Ascending aorta (tissue), 2 donors: ENCODE measurements around the gene DOCK2. TPM values are rescaled to one million over a fixed set of nuclear protein-coding genes. Genes with fewer than 3 reads are reported as not detected.

Experiments used
- DNase-seq, 2 donors: peaks; one replicate each; pipeline ENCODE4 v3.0.0-alpha.2; 2019; ENCODE audit warnings: low spot score in 2 of 2
- H3K27ac ChIP-seq, 2 donors: fragments of 200-600 bp; sonication (generic); one replicate each; pipeline ENCODE4 v1.5.1; 2016 to 2017; ENCODE audit warnings: mild to moderate bottlenecking in 1 of 2
- H3K27me3 ChIP-seq: fragments of 200-600 bp; sonication (generic); one replicate; pipeline ENCODE4 v1.5.1; 2017
- H3K36me3 ChIP-seq, 2 donors: fragments of 200-600 bp; sonication (generic); one replicate each; pipeline ENCODE4 v1.5.1; 2016
- H3K4me1 ChIP-seq, 2 donors: fragments of 200-600 bp; sonication (generic); one replicate each; pipeline ENCODE4 v1.5.1; 2016 to 2017; ENCODE audit warnings: mild to moderate bottlenecking in 1 of 2
- H3K4me3 ChIP-seq, 2 donors: fragments of 200-600 bp; sonication (generic); one replicate each; pipeline ENCODE4 v1.5.1; 2016 to 2017; ENCODE audit warnings: mild to moderate bottlenecking in 1 of 2
- H3K9me3 ChIP-seq, 2 donors: fragments of 200-600 bp; sonication (generic); one replicate each; pipeline ENCODE4 v1.5.1; 2016
- CTCF ChIP-seq, 3 experiments: fragments of 200-600 bp in 2 of 3; fragments of 450-650 bp in 1 of 3; sonication (generic) in 2 of 3; IDR thresholded peaks; one replicate each; pipeline ENCODE4 v1.5.1; 2016 to 2019; ENCODE audit warnings: antibody characterized with exemption in 3 of 3, mild to moderate bottlenecking in 1 of 3, moderate library complexity in 1 of 3
- intact Hi-C: fragments of 100-400 bp; cut with DNase I; formaldehyde crosslinking; loops from one replicate; pipeline ENCODE4 v1.15.1; 2023
- total RNA-seq: library from RNA; depleted of rRNA; stranded (reverse); fragments of >200 nt; gene quantifications from one replicate; pipeline ENCODE4 v1.1.0, GENCODE V29; 2016

DOCK2 gene
- total RNA-seq, 1 donor from 2014 or later = 33.1 TPM

DNA sequence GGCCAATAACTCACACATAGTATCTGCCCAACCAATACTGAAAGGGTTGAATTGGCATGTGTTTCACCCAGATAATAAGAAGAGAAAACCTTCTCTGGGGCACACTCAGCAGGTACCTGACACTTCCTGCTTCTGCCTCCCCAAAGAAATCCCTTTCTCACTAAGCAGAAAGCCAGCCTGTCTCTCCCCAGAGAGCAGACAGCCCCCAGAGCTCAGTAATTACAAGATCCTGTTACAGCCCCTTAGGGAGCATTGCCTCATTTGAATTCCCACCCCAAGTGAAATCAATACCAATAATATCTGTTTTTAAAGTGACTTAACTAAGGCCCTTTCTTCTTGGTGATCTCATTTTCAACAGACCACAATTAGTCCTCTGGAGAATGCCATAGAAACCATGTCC is 430.1 kb downstream of the DOCK2 start:
- Histone ChIP-seq H3K4me3 (no peak overlapping the region), H3K27me3 (no peaks in the 10 kb centered on the region), H3K9me3 (no peaks in the 10 kb centered on the region), H3K27ac (no peak overlapping the region), H3K36me3 (no peaks in the 10 kb centered on the region), H3K4me1 (no peaks in the 10 kb centered on the region)
- no peak for TF ChIP-seq CTCF (IDR thresholded peaks at IDR 0.05)
- DNase-seq = no peak
- intact Hi-C loops = no loop called here

DNA sequence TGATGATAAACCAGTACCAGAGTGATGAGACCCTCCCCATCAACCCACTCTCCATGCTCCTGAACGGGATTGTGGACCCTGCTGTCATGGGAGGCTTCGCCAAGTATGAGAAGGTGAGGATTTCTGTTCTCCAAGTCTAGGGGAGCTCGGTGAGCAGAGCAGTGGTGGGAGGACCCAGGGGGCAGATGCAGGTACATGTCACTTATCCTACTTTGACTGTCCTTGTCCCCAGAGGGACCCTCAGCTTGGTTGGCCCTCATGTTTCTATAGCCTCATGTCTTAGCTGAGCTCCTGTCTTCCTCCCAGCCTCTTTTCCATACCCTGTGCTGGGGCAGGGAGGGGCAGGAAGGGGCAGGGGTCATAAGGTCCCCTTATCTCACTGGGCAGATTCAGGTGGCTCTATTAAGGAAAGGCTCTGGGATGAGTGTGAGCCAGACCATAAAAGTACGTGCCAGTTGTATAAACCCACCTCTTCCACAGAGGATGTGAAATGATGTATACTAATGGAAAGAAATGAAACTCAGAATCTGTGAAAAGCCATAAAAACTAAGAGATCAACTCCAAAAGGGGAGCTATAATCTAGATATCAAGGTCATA is 430.6 kb downstream of the DOCK2 start:
- intact Hi-C loops = no loop called here
- H3K4me1 ChIP-seq = no peaks in the 10 kb centered on the region
- no peaks in the 10 kb centered on the region for H3K36me3 ChIP-seq
- DNase-seq = no peak
- no peaks in the 10 kb centered on the region for H3K9me3 ChIP-seq
- no peak for TF ChIP-seq CTCF (IDR thresholded peaks at IDR 0.05)
- no peaks in the 10 kb centered on the region for H3K27me3 ChIP-seq
- H3K27ac ChIP-seq = no peak overlapping the region
- no peak overlapping the region for H3K4me3 ChIP-seq

- Histone ChIP-seq H3K4me1 (no peaks in the 10 kb centered on the region), H3K27me3 (no peaks in the 10 kb centered on the region), H3K27ac (no peak overlapping the region), H3K9me3 (no peaks in the 10 kb centered on the region), H3K36me3 (no peaks in the 10 kb centered on the region), H3K4me3 (no peak overlapping the region)
- TF ChIP-seq CTCF (IDR thresholded peaks at IDR 0.05) = no peak
- DNase-seq = no peak
- intact Hi-C loops = no loop called here
These were observed 432.4 kb downstream of the DOCK2 start for GRCh38 chr5:170069512-170069911.

DNA sequence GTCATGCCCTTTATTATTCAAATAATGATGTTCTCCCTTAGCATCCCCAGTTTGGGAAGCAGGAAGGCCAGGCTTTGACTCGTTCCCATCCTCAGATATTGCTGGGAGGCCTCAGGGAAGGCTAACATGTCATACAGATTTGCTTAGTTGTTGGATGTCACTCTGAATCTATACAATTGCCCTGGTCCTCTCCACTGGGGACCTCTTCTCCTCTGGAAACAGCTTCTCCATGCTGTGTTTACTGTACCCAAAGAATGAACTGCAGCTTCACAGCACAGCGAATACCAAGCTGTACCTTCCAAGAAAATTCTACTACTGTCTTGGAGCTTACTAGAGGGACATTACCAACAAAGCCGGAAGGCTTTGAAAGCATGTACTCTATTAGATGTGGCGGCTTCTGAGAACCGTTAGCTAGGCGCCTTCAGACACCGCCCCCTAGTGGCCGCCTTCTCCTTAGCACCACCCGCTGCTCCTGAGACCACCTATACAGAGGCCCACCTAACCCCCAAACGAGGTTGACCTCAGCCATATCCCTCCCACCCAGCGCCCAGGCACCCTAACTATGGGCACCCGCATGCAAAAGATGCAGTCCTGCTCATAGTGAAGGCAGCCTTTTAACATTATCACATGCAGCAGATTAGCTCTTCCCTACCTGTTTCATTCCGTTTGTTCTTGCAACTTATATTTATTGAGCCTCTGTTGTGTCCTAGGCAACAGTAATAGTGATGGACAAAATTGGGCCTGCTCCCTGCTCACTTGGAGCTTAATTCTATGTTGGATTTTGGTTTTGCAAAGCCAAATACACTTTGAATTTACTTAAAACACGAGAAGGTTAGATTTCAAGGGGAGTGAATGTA is 433.7 kb downstream of the DOCK2 start:
- Histone ChIP-seq H3K27ac (no peak overlapping the region), H3K27me3 (no peaks in the 10 kb centered on the region), H3K4me1 (no peaks in the 10 kb centered on the region), H3K36me3 (no peaks in the 10 kb centered on the region), H3K4me3 (no peak overlapping the region), H3K9me3 (no peaks in the 10 kb centered on the region)
- TF ChIP-seq CTCF (IDR thresholded peaks at IDR 0.05) = peak in 1 of 3 experiments; percentile 39
- no peak for DNase-seq
- intact Hi-C loops = no loop called here

GRCh38 chr5:170071748-170072147 is 434.7 kb downstream of the DOCK2 start:
- no peak overlapping the region for H3K27ac ChIP-seq
- DNase-seq = no peak
- no peaks in the 10 kb centered on the region for H3K4me1 ChIP-seq
- H3K4me3 ChIP-seq = no peak overlapping the region
- H3K36me3 ChIP-seq = no peaks in the 10 kb centered on the region
- intact Hi-C loops = no loop called here
- no peaks in the 10 kb centered on the region for H3K9me3 ChIP-seq
- H3K27me3 ChIP-seq = no peaks in the 10 kb centered on the region
- no peak for TF ChIP-seq CTCF (IDR thresholded peaks at IDR 0.05)
